SK-N-SH treated with all-trans-retinoic acid at 6 μM for 48 hours (cell line): Measurements from ENCODE around the gene SRRM2.

Experiments
- ATAC-seq: fragments of 200-7000 bp; cut with Tn5 transposase; 3 replicates; pipeline ENCODE4 v1.9.1; 2020; ENCODE audit warnings: mild to moderate bottlenecking, moderate library complexity
- BACH2 ChIP-seq: fragments of 250-450 bp; sonication (Bioruptor Pico); IDR thresholded peaks from 2 replicates; pipeline ENCODE4 v1.9.0; 2021; ENCODE audit warnings: mild to moderate bottlenecking, borderline replicate concordance
- CSDC2 ChIP-seq: fragments of 250-450 bp; sonication (Bioruptor Pico); IDR thresholded peaks from 2 replicates; pipeline ENCODE4 v1.5.0; 2020; ENCODE audit warnings: mild to moderate bottlenecking, moderate library complexity
- ESRRG ChIP-seq: fragments of 250-450 bp; sonication (Bioruptor Pico); IDR thresholded peaks from 2 replicates; pipeline ENCODE4 v1.6.1; 2021; ENCODE audit warnings: mild to moderate bottlenecking
- GLIS3 ChIP-seq: fragments of 250-450 bp; sonication (Bioruptor Pico); IDR thresholded peaks from 2 replicates; pipeline ENCODE4 v1.5.0; 2020; ENCODE audit warnings: mild to moderate bottlenecking, moderate library complexity
- ISL1 ChIP-seq: fragments of 250-450 bp; sonication (Bioruptor Pico); IDR thresholded peaks from 2 replicates; pipeline ENCODE4 v2.1.2; 2022; ENCODE audit warnings: mild to moderate bottlenecking, moderate library complexity
- OSR1 ChIP-seq: fragments of 250-450 bp; sonication (Bioruptor Pico); IDR thresholded peaks from 2 replicates; pipeline ENCODE4 v1.8.0; 2022; ENCODE audit warnings: moderate library complexity, mild to moderate bottlenecking, inconsistent platforms
- PPARA ChIP-seq: fragments of 250-450 bp; sonication (Bioruptor Pico); IDR thresholded peaks from 2 replicates; pipeline ENCODE4 v1.5.0; 2020; ENCODE audit warnings: mild to moderate bottlenecking, borderline replicate concordance
- RARB ChIP-seq: fragments of 250-450 bp; sonication (Bioruptor Pico); IDR thresholded peaks from 2 replicates; pipeline ENCODE4 v1.8.0; 2021; ENCODE audit warnings: mild to moderate bottlenecking, moderate library complexity
- SNAI2 ChIP-seq: fragments of 250-450 bp; sonication (Bioruptor Pico); IDR thresholded peaks from 2 replicates; pipeline ENCODE4 v1.5.0; 2020; ENCODE audit warnings: mild to moderate bottlenecking, moderate library complexity
- TCF4 ChIP-seq: fragments of 250-450 bp; sonication (Bioruptor Pico); IDR thresholded peaks from 2 replicates; pipeline ENCODE4 v1.8.0; 2021; ENCODE audit warnings: mild to moderate bottlenecking, moderate library complexity, borderline replicate concordance
- ZFP3 ChIP-seq: fragments of 250-450 bp; sonication (Bioruptor Pico); IDR thresholded peaks from 2 replicates; pipeline ENCODE4 v1.5.0; 2020; ENCODE audit warnings: mild to moderate bottlenecking, moderate library complexity
- ZFP30 ChIP-seq: fragments of 450-650 bp; formaldehyde crosslinking; IDR thresholded peaks from 2 replicates; pipeline ENCODE4 v1.5.0; 2022; ENCODE audit warnings: mild to moderate bottlenecking, moderate library complexity
- ZNF565 ChIP-seq: fragments of 450-650 bp; formaldehyde crosslinking; conservative IDR thresholded peaks from 2 replicates; pipeline ENCODE4 v1.5.0; 2020; ENCODE audit warnings: low read depth, mild to moderate bottlenecking, moderate library complexity
- ZNF8 ChIP-seq: fragments of 450-650 bp; formaldehyde crosslinking; IDR thresholded peaks from 2 replicates; pipeline ENCODE4 v1.5.0; 2020; ENCODE audit warnings: mild to moderate bottlenecking, moderate library complexity
- TF ChIP-seq, protein P1 (sequence below): fragments of 250-450 bp; sonication (Bioruptor Pico); IDR thresholded peaks from 2 replicates; pipeline ENCODE4 v1.5.0; 2020; ENCODE audit warnings: mild to moderate bottlenecking, moderate library complexity
- TF ChIP-seq, protein P2 (sequence below): fragments of 250-450 bp; sonication (Bioruptor Pico); IDR thresholded peaks from 2 replicates; pipeline ENCODE4 v1.8.0; 2020; ENCODE audit warnings: mild to moderate bottlenecking, moderate library complexity, borderline replicate concordance
- TF ChIP-seq, protein P3 (sequence below): fragments of 250-450 bp; sonication (Bioruptor Pico); IDR thresholded peaks from 2 replicates; pipeline ENCODE4 v1.5.1; 2021; ENCODE audit warnings: mild to moderate bottlenecking, moderate library complexity
- TF ChIP-seq, protein P4 (sequence below): fragments of 250-450 bp; sonication (Bioruptor Pico); IDR thresholded peaks from 2 replicates; pipeline ENCODE4 v1.8.0; 2021; ENCODE audit warnings: low read depth, mild to moderate bottlenecking, moderate library complexity, borderline replicate concordance

SRRM2 gene

DNA sequence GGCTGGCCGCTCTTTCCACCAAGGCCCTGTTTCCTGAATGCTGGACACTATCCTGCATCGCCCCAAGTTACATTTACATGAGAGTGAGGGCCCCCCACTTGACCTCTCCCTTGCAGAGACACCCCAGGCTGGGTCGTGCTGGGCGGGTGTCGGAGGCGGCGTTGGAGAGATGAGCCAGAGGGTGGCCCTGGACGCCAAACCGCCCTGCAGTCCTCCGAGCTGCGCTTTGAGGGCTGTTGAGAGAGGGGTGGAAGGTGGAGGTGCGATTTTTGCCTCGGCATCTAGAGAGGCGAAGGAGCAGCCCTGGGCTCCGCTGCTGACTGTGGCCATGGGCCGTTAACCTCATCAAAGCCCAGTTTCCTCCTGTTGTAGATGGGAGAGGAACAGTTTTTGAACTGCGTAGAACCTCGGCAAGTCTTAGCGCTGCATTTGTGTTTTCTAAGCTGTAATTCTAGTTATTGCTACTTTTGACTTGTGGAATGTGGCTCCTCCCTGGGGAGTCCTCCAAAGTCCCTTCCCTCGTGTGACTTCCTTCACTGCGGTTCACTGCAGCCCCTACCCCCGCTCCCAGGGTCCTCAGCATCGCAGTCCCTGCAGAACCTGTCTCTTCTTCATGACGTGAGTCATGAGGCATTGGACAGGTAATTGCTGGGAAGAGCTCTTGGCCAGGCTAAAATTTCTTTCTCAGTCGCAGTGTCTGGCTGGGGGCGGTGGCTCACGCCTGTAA lies 25.6 kb downstream of the SRRM2 start:
- no peak for TF ChIP-seq ZNF8
- peak; percentile 34 for ATAC-seq

DNA sequence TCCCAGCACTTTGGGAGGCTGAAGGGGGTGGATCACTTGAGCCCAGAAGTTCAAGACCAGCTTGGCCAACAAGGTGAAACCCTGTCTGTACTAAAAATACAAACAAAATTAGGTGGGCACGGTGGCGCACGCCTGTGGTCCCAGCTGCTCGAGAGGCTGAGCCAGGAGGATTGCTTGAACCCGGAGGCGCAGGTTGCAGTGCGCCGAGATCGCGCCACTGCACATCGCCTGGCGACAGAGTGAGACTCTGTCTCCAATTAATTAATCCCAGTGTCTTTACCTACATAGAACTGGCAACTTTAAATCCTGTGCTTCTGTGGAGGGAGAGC lies 26.2 kb downstream of the SRRM2 start:
- no peak for TF ChIP-seq ZNF565 (CRISPR knock-in tag)
- no peak for TF ChIP-seq ZFP30 (CRISPR knock-in tag)
- no peak for TF ChIP-seq TCF4 (CRISPR knock-in tag)
- TF ChIP-seq, protein P1, sequence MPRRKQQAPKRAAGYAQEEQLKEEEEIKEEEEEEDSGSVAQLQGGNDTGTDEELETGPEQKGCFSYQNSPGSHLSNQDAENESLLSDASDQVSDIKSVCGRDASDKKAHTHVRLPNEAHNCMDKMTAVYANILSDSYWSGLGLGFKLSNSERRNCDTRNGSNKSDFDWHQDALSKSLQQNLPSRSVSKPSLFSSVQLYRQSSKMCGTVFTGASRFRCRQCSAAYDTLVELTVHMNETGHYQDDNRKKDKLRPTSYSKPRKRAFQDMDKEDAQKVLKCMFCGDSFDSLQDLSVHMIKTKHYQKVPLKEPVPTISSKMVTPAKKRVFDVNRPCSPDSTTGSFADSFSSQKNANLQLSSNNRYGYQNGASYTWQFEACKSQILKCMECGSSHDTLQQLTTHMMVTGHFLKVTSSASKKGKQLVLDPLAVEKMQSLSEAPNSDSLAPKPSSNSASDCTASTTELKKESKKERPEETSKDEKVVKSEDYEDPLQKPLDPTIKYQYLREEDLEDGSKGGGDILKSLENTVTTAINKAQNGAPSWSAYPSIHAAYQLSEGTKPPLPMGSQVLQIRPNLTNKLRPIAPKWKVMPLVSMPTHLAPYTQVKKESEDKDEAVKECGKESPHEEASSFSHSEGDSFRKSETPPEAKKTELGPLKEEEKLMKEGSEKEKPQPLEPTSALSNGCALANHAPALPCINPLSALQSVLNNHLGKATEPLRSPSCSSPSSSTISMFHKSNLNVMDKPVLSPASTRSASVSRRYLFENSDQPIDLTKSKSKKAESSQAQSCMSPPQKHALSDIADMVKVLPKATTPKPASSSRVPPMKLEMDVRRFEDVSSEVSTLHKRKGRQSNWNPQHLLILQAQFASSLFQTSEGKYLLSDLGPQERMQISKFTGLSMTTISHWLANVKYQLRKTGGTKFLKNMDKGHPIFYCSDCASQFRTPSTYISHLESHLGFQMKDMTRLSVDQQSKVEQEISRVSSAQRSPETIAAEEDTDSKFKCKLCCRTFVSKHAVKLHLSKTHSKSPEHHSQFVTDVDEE = no peak
- no peak for ATAC-seq

DNA sequence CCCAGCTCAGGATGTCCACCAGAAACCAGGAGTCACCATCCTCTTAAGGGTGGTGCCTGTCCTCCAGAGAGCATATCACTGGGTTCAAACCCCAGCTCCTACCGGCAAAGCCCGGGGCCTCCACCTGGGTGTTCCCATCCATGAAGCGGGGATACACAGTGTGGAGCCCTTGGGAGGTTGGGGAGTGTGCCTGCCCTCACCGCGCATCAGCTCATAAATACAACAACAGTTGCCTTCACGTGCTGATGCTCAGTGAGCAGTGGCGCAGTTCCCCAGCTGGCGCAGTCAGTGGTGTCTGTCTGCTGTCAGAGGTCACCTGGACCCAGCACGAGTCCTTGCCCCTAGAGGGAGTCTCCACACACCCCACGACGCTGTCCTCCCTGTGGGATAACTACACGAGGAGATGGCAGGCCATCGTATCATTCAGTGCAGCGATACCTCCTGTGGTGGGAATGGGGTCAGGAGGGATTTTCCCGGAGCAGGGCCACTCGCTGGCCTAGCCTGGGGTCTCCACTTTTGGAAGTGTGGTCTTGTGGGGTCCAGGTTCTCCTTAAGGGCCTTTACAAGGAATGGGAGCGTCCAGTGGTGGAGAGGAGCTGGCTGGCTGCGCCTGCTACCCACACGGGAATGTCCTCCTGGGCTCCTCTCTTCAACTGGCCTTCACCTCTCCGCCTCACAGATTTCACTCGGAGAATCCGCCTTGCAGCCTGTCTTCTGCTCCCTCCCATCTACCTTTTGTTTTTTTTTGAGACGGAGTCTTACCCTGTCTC lies 26.9 kb downstream of the SRRM2 start:
- no peak for ATAC-seq
- no peak for TF ChIP-seq ZFP3 (CRISPR knock-in tag)
- TF ChIP-seq, protein P2, sequence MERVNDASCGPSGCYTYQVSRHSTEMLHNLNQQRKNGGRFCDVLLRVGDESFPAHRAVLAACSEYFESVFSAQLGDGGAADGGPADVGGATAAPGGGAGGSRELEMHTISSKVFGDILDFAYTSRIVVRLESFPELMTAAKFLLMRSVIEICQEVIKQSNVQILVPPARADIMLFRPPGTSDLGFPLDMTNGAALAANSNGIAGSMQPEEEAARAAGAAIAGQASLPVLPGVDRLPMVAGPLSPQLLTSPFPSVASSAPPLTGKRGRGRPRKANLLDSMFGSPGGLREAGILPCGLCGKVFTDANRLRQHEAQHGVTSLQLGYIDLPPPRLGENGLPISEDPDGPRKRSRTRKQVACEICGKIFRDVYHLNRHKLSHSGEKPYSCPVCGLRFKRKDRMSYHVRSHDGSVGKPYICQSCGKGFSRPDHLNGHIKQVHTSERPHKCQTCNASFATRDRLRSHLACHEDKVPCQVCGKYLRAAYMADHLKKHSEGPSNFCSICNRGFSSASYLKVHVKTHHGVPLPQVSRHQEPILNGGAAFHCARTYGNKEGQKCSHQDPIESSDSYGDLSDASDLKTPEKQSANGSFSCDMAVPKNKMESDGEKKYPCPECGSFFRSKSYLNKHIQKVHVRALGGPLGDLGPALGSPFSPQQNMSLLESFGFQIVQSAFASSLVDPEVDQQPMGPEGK (CRISPR knock-in tag) = no peak
- TF ChIP-seq, protein P3, sequence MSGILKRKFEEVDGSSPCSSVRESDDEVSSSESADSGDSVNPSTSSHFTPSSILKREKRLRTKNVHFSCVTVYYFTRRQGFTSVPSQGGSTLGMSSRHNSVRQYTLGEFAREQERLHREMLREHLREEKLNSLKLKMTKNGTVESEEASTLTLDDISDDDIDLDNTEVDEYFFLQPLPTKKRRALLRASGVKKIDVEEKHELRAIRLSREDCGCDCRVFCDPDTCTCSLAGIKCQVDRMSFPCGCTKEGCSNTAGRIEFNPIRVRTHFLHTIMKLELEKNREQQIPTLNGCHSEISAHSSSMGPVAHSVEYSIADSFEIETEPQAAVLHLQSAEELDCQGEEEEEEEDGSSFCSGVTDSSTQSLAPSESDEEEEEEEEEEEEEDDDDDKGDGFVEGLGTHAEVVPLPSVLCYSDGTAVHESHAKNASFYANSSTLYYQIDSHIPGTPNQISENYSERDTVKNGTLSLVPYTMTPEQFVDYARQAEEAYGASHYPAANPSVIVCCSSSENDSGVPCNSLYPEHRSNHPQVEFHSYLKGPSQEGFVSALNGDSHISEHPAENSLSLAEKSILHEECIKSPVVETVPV (CRISPR knock-in tag) = no peak
- TF ChIP-seq BACH2 (CRISPR knock-in tag) = no peak
- no peak for TF ChIP-seq SNAI2 (CRISPR knock-in tag)
- TF ChIP-seq ZNF565 (CRISPR knock-in tag) = no peak
- TF ChIP-seq CSDC2 (CRISPR knock-in tag) = no peak
- no peak for TF ChIP-seq OSR1
- no peak for TF ChIP-seq PPARA (CRISPR knock-in tag)
- TF ChIP-seq RARB (CRISPR knock-in tag) = no peak
- no peak for TF ChIP-seq GLIS3
- TF ChIP-seq, protein P1 = no peak
- no peak for TF ChIP-seq ISL1 (CRISPR knock-in tag)
- no peak for TF ChIP-seq ESRRG (CRISPR knock-in tag)
- TF ChIP-seq ZNF8 = no peak
- no peak for TF ChIP-seq ZFP30 (CRISPR knock-in tag)
- TF ChIP-seq, protein P4, sequence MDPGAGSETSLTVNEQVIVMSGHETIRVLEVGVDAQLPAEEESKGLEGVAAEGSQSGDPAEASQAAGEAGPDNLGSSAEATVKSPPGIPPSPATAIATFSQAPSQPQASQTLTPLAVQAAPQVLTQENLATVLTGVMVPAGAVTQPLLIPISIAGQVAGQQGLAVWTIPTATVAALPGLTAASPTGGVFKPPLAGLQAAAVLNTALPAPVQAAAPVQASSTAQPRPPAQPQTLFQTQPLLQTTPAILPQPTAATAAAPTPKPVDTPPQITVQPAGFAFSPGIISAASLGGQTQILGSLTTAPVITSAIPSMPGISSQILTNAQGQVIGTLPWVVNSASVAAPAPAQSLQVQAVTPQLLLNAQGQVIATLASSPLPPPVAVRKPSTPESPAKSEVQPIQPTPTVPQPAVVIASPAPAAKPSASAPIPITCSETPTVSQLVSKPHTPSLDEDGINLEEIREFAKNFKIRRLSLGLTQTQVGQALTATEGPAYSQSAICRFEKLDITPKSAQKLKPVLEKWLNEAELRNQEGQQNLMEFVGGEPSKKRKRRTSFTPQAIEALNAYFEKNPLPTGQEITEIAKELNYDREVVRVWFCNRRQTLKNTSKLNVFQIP (CRISPR knock-in tag) = no peak
- TF ChIP-seq, all 23 proteins: peak for 0
